ENCODE data around the gene PLPPR1.

PLPPR1 gene

GRCh38 chr9:101114317-101114716, 85.8 kb downstream of the PLPPR1 start:
- Histone ChIP-seq H2AFZ (ENCODE audit: low read depth, low read length, severe bottlenecking) (no peak overlapping the region), H3K9ac (ENCODE audit: low read length) (no peak overlapping the region), H3K79me2 (ENCODE audit: insufficient read depth, low read length) (no peaks in the 10 kb centered on the region), H3K27ac (ENCODE audit: low read depth, low read length) (no peak overlapping the region), H3K9me3 (ENCODE audit: insufficient read depth, low read length) (no peaks in the 10 kb centered on the region), H3K4me3 (ENCODE audit: insufficient read depth, low read length, poor library complexity, severe bottlenecking) (no peak overlapping the region), H3K9me2 (replicated peaks; ENCODE audit: insufficient read depth, low read length) (no peaks in the 10 kb centered on the region), H3F3A (ENCODE audit: insufficient read depth) (no peaks in the 10 kb centered on the region), H3K36me3 (ENCODE audit: low read length) (no peaks in the 10 kb centered on the region), H3K27me3 (ENCODE audit: low read length) (no peaks in the 10 kb centered on the region), H4K20me1 (ENCODE audit: low read depth, low read length) (no peaks in the 10 kb centered on the region), H3K4me2 (ENCODE audit: low read depth, low read length, poor library complexity, severe bottlenecking) (no peak overlapping the region)
- TF ChIP-seq EZH2phosphoT487 (conservative IDR thresholded peaks at IDR 0.05; ENCODE audit: low read length) (no peak), CTCF (IDR thresholded peaks at IDR 0.05; ENCODE audit: insufficient read depth, low read length, poor library complexity, severe bottlenecking) (no peak)

GRCh38 chr9:101115102-101115501, 86.6 kb downstream of the PLPPR1 start:
- Histone ChIP-seq H2AFZ (ENCODE audit: low read depth, low read length, severe bottlenecking) (no peak overlapping the region), H3K27me3 (ENCODE audit: low read length) (no peaks in the 10 kb centered on the region), H3K79me2 (ENCODE audit: insufficient read depth, low read length) (no peaks in the 10 kb centered on the region), H3K4me2 (ENCODE audit: low read depth, low read length, poor library complexity, severe bottlenecking) (no peak overlapping the region), H3K9ac (ENCODE audit: low read length) (no peak overlapping the region), H3K4me3 (ENCODE audit: insufficient read depth, low read length, poor library complexity, severe bottlenecking) (no peak overlapping the region), H3K27ac (ENCODE audit: low read depth, low read length) (no peak overlapping the region), H3K9me3 (ENCODE audit: insufficient read depth, low read length) (no peaks in the 10 kb centered on the region), H3K36me3 (ENCODE audit: low read length) (no peaks in the 10 kb centered on the region), H3K9me2 (replicated peaks; ENCODE audit: insufficient read depth, low read length) (no peaks in the 10 kb centered on the region), H3F3A (ENCODE audit: insufficient read depth) (no peaks in the 10 kb centered on the region), H4K20me1 (ENCODE audit: low read depth, low read length) (no peaks in the 10 kb centered on the region)
- no peak for TF ChIP-seq EZH2phosphoT487 (conservative IDR thresholded peaks at IDR 0.05; ENCODE audit: low read length)
- no peak for TF ChIP-seq CTCF (IDR thresholded peaks at IDR 0.05; ENCODE audit: insufficient read depth, low read length, poor library complexity, severe bottlenecking)

GRCh38 chr9:101117161-101117560, 88.6 kb downstream of the PLPPR1 start:
- no peak overlapping the region for H3K4me3 ChIP-seq (ENCODE audit: insufficient read depth, low read length, poor library complexity, severe bottlenecking)
- H3K27ac ChIP-seq (ENCODE audit: low read depth, low read length) = no peak overlapping the region
- H3K36me3 ChIP-seq (ENCODE audit: low read length) = no peaks in the 10 kb centered on the region
- no peaks in the 10 kb centered on the region for H3K27me3 ChIP-seq (ENCODE audit: low read length)
- no peaks in the 10 kb centered on the region for H3K9me3 ChIP-seq (ENCODE audit: insufficient read depth, low read length)
- no peak overlapping the region for H3K9ac ChIP-seq (ENCODE audit: low read length)
- no peak for TF ChIP-seq CTCF (IDR thresholded peaks at IDR 0.05; ENCODE audit: insufficient read depth, low read length, poor library complexity, severe bottlenecking)
- no peak for TF ChIP-seq EZH2phosphoT487 (conservative IDR thresholded peaks at IDR 0.05; ENCODE audit: low read length)
- no peaks in the 10 kb centered on the region for H3K9me2 ChIP-seq (replicated peaks; ENCODE audit: insufficient read depth, low read length)
- H3K79me2 ChIP-seq (ENCODE audit: insufficient read depth, low read length) = no peaks in the 10 kb centered on the region
- no peaks in the 10 kb centered on the region for H4K20me1 ChIP-seq (ENCODE audit: low read depth, low read length)
- H2AFZ ChIP-seq (ENCODE audit: low read depth, low read length, severe bottlenecking) = no peak overlapping the region
- H3K4me2 ChIP-seq (ENCODE audit: low read depth, low read length, poor library complexity, severe bottlenecking) = no peak overlapping the region
- H3F3A ChIP-seq (ENCODE audit: insufficient read depth) = no peaks in the 10 kb centered on the region

Measured in SU-DHL-6 (cell line).